HG03432 (cell line): ENCODE data around the gene NUP50.

ENCODE experiments used
- ATAC-seq: cut with Tn5 transposase; IDR thresholded peaks from one replicate; pipeline ENCODE4 v1.9.1; 2021; ENCODE audit warnings: mild to moderate bottlenecking, moderate library complexity; ENCODE audit not compliant: unreplicated experiment

NUP50 gene

DNA sequence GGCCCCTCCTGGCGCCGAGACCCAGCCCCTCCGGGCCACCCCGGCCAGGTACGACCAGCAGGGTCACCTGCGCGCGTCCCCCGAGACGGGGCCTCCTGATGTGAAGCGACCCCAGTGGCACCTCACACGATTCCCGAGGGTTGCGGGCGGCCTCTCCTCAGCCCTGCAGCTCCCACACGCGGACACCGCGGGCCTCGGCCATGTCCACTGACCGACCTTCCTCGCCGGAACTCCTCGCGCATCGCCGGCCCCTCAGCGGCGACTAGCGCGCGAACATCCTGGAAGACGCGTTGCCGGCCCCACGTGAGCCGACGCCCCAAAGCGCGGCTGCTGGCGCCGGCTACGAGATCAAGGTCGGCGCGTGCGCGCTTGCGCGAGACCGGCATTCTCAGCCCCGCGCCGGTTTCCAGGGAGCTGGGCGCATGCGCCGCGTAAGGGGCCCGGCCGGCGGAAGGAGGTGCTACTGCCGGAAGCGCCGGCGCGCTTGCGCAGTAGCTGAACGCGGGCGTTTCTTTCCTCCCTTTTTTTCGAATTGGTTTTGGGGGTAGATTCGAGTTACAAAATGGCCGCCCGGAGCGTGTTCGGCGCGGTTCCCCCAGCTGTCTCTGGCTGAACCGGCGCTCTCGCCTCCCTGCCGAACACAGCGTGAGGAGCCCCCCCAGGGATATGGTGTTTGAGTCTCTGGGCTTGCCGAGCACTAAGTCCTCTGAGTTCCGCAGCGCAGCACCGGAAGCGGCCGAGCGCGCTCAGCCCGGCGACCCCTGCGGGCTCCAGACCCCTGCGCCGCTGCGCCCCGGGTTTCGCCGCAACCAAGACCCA, at the start of gene NUP50:
Gene NUP50, plus strand, starts transcription at position 475 of the 819 bp plus-strand sequence. CDS start 4,253 bp downstream, outside the sequence.
- ATAC-seq = peak; percentile 70

GRCh38 chr22:45120440-45120839, 43.3 kb upstream of the NUP50 start:
- no peak for ATAC-seq

GRCh38 chr22:45120931-45121330, 42.8 kb upstream of the NUP50 start:
- ATAC-seq = no peak

DNA sequence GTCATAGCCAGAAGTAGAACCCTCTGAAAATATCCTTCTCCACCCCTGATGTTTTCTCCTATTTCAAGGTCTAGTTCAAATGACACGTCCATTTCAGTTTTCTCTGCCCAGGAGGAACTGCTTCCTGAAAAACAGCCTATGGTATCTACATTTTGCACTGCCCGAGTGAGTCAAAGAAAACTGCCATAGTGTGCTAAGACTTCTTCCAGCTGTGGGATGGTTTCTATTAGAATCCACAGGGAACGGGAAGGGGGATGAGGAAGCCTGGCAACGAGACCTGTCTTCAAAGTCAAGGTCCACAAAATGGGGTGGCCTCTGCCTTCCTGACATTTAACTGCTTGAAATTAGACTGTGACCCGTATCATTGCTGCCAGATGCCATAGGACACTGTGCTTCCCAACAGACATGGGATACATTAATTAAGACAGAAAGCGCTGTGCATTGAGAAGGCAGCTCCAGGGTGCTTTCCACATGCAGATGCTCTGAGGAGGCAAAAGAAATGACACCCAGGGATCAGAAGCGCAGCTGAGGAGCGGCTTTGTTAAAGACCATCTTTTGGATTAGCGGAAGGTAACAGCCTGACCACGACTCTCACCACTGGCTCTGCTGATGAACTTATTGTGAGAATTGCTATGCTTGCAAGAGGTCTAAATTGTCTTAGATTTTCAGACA, 39.4 kb upstream of the NUP50 start:
- ATAC-seq = no peak

DNA sequence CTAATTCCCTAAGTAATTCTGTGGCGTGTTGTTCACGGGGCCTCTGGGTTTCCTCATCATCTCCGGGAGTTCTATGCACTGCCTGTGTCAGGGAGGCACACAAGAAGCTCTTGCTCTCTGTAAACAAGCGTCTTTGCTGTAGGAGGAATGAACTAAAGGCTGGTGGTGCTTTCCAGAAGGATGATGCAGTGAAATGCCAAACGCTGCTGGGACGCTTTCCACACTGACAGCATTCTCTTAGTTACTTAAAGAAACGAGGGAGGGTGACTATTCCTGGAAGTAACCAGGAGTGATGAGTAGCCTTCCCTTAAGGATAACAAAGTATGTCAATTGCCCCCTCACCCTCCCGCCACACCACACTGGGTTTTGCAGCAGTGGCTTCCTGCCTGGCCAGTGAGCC, 38.5 kb upstream of the NUP50 start:
- no peak for ATAC-seq

DNA sequence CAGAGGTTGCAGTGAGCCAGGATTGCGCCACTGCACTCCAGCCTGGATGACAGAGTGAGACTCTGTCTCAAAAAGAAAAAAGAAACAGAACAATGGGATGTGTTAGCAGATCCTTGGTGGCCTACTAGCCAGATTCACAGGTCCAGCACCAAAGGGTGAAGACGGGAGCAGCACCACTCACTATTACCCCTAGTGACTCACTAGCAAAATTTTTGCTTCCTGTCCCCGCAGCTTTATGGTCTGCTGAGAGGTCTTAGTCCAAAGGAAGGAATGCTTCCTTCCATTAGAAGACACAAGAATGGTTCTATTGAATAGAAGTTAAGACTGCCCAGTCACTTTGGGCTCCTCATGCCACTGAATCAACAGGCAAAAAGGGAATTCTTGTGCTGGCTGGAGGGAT, 35.9 kb upstream of the NUP50 start:
- ATAC-seq = no peak

DNA sequence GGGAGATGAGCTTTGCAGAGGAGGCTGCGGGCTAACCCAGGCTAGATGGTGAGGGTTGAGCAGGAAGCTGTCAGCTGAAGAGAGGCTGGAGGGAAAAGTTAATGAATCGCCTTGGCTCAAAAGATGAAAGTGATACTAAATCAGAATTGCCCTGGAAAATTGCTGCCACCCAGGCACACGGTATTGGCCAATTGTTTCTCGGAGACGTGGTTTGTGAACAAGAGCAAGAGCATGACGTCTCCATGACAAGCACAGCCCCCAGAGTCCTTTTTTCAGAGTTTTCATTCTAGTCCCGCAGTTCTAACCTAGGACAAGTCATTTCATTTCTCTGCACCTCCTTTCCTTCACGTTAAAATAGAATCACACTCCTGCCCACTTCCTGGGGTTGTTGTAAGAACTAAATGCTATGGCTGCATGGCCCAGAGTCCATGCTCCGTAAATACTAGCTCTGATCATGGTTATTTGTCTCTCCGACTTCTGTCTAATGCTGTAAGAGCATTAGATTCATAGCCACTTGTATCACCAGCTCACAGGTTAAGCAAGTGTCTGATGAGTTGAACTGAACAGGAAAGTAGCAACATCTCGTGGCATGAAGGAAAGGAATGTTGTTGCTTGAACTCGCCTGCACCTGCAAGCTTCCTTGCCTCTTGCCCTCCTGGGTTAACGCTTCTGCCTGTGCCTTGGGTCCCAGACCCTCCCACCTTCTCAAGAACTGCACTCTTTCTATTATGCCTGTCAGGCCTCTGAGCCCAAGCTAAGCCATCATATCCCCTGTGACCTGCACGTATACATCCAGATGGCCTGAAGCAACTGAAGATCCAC, 33.8 kb upstream of the NUP50 start:
- no peak for ATAC-seq

- no peak for ATAC-seq
Measured at GRCh38 chr22:45130891-45131290, 32.8 kb upstream of the NUP50 start.

GRCh38 chr22:45131749-45132148, 32.0 kb upstream of the NUP50 start:
- ATAC-seq = no peak

- ATAC-seq = no peak
Measured at GRCh38 chr22:45134313-45134712, 29.4 kb upstream of the NUP50 start.

DNA sequence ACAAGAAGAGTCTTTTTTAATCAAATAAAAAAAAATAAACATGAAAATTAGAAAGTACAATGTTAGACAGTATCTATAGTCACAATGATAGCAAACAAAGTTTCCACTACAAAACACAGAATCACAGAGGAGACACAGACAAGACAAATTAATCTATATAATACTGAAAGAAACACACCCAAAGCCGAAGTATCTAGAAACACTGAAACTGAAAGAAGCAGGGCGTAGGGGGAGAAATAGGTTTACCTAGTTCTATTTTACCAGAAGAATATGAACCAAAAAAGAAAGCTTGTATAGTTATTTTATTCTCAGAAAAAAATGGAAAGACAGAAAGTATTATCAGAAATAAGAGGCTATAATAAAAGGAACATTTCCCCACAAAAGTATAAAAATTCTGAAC, 27.1 kb upstream of the NUP50 start:
- no peak for ATAC-seq

- no peak for ATAC-seq
Measured at GRCh38 chr22:45139693-45140092, 24.0 kb upstream of the NUP50 start.

GRCh38 chr22:45142376-45142775, 21.3 kb upstream of the NUP50 start:
- ATAC-seq = no peak

DNA sequence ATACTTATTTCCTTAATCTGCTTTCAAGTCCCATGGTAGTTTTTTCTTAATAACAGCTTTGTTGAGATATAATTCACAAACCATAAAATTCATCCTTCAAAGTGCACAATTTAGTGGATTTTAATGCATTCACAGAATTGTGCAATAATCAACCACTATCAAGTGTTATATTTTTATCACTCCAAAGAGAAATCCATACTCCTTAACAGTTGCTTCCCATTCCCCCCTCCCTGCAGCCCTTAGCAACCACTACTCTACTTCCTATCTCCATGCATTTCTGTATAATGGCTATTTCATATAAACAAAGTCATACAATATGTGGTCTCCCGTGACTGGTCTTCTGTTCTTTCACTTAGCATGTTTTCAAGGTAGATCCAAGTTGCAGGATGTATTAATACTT, 18.8 kb upstream of the NUP50 start:
- ATAC-seq = no peak

GRCh38 chr22:45149671-45150070, 14.1 kb upstream of the NUP50 start:
- no peak for ATAC-seq

DNA sequence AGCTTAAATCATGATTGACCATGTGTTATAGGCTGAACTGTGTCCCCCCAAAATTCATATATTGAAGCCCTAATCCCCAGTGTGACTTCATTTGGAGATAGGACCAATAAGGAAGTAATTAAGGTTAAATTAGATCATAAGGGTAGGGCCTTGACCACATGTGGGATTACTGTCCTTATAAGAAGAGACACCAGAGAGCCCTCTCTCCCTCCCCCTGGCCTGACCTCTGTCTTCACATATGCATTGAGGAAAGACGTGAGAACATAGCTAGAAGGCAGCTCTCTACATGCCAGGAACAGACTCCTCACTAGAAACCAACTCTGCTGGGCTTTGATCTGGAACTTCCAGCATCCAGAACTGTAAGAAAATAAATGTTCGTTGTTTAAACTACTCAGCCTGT, 13.6 kb upstream of the NUP50 start:
- ATAC-seq = no peak

GRCh38 chr22:45151503-45151902, 12.2 kb upstream of the NUP50 start:
- no peak for ATAC-seq

DNA sequence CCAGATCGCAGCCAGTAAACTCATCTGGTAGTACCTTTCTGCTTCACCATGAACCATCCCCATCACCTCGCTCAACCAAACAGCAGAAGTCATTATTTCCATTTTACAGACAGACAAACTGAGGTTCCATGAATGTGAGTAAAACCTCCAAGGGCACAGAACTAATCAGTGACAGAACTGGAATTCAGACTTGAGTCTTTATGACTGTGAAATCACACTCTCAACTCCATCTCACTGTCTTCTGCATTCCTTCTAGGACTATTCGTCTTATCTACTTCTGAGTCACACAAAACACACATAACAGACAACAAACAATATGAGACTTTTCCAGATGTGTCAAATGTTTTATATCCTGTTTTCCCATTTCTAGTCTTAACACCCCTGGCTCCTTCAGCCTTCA, 9.3 kb upstream of the NUP50 start:
- ATAC-seq = no peak

- ATAC-seq = no peak
Measured at GRCh38 chr22:45155050-45155840, 8.5 kb upstream of the NUP50 start.

GRCh38 chr22:45157907-45158306, 5.8 kb upstream of the NUP50 start:
- no peak for ATAC-seq
